Fibroblast of peridontal ligament (primary cell): ENCODE measurements around the gene CDC45.

Experiments used
- DNase-seq: peaks from one replicate; pipeline ENCODE4 v3.0.0-alpha.2; 2010; ENCODE audit errors: extremely low read depth

The CDC45 gene

DNA sequence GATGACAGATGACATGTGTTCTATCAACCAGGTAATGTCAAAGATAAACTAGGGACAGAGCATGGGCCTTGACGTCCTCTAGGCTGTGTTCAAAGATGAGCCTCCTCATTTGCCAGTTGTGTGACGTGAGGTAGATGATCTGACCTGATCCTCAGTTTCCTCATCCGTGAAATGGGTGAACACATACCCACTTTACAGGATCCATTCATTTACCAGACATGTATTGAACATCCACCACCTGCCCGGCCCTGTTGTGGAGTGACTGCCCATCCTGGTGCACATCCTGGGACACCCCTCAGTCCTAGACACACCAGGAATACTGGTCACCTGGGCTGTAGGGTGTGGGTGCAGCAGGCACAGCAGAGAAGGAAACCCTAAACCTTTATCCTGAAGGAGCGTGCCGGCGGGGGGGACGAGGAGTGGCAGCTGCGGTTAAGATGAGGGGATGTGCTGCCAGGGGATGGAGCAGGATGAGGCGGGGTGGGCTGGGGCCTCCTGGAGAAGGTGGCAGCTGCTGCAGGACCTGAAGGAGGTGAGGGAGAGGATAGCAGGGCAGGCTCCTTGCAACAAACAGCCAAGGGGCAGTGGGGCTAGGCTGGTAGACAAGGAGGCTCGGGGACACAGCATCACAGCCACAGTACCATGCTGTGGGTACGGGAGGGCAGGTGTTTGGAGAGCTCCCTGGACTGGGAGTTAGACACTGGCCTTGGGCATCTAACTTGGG lies 36.1 kb downstream of the CDC45 start:
- no peak for DNase-seq

DNA sequence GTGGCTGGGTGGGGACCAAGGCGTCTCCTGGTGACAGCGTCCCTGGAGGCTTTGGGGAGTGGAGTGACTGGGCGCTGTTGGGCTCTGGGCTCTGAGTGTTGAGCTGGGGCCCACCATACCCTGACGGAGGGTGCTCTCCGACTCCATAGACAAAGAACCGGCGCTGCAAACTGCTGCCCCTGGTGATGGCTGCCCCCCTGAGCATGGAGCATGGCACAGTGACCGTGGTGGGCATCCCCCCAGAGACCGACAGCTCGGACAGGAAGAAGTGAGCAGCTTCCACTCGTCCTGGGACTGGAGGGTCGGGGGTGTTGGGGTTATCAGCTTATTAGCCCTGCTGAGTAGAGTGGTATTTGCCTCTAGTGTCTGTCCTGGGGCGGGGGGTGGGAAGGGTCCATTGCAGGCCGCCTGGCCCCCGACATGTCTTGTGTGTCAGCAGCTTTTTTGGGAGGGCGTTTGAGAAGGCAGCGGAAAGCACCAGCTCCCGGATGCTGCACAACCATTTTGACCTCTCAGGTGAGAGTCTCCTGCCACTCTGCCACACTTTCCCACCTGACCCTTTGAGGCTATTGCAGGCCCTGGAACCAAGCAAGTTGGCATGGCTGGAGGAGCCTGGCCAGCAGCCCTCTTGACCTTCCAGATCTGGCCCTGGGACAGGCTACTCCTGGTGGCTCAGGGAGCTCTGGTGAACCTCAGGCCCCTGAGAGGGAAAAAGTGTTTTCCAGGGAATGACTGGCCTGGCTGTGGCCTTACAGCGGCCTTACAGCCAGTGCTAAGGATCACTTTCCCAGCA lies 36.9 kb downstream of the CDC45 start:
- no peak for DNase-seq

DNA sequence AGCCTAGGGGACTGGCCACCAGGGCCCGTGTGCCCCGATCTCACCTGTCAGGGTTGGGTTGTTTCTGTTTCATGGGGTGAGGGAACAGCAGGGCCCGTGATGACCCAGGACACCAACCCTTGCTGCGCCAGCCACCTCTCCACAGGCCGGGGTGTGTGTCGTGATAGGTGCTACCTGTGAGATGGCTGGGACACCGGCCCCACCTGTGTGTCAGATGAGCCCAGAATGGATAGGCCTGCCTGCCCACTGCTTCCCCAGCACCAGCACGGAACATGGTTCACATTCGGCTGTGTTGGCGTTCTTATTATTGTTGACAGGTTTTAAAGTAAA lies 37.4 kb downstream of the CDC45 start:
- no peak for DNase-seq

DNA sequence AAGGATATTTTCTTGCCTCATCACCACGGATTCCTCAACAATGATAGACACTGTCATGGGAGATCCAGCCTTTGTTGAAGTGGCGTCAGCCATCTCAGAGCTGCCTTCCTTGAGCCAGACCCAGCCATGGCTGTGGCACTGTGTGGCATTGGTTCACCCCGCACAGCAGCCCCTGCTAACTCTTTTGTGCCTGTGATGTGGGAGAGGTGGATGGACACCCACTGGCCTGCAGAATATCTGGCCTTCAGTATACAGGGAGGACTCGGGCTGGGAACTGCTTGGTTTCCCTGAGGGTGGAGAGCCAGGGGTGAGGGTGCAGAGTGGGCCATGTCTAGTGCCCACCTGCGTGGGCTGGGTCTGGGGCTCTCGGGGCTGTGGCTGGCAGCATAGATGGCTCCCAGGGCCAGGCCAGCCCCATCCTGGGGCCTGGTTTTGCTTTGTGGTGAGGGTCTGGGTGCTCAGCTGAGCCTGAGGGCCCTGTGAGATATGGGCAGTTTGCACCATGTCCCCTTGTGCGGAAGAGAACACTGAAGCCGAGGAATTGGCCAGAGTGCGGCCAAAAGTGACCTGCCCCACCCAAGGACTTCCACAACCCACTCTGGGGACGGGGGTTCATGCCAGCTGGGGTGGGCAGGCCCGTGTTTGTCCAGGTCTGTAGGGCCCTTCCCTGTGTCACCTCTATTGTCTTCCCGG lies 38.3 kb downstream of the CDC45 start:
- no peak for DNase-seq

DNA sequence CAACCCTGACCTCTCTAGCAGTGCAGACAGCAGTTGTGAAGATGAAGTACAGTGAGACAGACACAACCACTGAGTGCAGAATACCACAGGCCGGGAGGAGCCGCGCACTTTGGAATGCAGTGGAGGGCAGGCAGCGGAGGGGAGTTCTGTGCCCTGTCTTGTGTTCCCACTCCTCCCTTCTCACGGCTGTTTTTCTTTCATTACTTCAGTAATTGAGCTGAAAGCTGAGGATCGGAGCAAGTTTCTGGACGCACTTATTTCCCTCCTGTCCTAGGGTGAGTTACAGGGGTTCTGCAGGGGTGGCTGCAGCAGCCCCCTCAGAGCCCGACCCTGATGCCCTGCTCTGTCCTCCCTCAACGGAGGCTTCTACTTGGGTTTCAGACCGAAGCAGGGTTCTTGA lies 38.9 kb downstream of the CDC45 start:
- DNase-seq: no peak

DNA sequence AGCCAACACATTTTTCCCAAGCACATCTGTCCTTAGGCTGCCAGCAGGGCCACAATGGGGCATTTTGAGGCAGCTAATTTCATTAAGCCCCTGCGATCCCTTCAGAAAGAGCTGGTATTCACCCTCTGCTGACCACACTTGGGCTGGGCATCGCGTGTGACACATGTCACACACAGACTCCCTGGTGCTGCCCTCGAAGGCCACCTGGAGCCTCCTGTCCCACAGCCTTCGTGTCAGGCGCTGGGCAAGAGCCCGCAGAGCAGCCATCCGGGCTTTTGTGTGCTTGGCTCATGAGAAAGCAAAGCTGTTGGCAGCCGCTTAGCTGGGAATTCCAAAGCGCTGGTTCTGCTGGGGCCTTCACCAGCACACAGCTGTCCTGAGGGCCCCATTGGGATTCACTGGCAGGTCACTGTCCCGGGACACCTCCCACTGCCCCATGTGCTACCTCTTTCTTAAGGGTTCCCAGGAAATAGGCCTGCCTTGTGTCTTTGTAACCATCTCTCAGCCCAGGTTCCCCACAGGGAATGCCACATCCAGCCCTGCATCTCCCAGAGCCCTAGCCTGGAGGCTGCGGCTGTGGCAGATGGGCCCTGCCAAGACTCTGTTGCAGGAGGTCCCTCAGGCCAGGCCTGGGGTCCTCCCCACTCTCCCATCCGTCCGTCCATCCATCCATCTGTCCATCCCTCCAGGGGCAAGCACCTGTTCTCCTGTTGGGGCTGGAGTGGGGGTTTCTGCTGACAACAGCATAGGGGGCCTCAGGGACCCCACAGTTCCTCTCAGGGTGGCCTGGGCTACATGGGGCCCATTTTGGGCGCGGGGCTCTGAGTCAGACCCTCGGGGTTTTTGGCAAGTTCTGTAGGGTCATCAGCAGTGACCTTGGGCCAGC lies 39.6 kb downstream of the CDC45 start:
- no peak for DNase-seq

DNA sequence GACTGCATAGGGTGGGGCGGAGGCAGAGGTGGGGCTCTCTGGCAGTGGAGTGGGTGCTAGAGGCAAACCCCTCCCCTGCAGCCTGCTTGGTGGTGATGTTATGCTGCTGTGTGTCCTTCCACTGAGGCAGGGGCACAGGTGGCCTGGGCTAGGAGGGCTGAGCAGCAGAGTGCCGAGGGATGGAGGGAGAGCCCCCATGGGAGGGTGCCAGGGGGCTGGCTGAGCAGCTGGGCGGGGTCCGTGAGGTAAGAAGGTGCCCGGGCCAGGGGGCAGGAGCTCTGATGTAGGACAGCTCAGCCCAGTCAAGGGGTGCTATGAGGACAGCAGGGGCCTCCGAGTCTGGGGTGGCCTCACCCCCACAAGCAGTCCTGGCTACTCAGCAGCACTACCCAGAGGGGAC lies 40.3 kb downstream of the CDC45 start:
- DNase-seq: no peak

DNA sequence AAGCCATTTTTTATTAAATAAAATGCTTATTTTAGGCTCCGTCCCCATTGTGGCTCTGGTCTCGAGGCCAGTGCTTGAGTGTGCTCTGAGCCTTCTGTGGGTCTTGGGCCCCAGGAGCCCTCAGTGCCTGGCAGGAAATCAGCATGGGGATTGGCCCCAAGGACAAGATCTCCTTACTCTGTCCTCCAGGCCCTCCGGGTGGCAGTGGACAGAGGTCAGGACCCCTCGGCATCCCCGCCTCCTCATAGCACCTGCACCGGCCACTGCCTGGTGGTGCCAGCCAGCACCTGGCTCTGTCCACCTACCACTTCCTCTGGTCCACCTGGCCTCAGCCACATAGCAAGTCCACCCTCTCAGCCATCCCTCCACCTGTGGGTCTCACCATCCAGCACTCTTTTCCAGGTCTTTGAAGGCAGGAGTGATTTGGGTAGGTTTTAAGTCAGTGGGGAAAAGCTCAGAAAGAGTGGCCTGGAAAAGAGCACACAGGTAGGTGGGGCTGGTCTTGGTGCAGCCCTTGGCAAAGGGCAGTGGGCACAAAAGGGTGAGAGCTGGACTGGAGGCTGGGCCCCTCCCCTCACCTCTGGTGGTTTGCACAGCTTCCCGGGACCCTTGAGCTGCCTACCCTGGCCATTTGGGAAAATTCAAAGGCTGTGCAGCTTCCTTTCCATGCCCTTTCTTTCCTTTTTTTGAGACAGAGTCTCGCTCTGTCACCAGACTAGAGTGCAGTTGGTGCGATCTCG lies 41.0 kb downstream of the CDC45 start:
- no peak for DNase-seq

DNA sequence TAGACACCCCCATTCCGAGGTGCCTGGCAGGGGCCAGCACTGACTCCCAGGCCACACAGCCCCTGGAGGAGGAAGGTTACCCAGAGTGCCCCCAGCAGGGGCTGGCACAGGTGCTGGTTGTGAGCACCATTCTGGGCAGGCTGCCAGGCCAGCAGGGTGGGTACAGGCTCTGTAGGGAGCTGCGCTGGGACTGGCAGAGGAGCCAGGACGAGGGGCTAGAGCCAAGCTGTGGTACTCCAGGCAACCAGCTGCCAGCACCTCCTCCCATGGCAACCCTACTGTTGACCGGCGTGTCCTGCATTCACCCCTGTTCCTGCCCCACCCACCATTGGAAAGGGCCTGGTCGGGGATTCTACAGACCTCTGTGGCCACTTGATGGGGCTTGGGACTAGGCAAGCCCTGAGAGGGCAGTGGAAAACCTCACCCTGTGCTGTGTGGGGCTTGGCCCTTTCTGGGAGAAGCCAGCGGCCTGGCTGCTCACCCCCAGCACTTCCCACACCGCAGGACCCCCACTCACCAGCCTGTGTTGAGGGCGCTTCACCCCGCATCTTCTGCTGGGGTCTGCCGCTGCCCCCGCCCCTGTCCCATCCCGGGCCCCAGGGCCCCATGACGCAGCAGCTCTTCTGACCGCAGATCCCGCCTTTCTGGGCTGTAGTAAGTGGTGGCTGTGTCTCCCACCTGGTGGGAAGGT lies 42.6 kb downstream of the CDC45 start:
- DNase-seq: no peak

DNA sequence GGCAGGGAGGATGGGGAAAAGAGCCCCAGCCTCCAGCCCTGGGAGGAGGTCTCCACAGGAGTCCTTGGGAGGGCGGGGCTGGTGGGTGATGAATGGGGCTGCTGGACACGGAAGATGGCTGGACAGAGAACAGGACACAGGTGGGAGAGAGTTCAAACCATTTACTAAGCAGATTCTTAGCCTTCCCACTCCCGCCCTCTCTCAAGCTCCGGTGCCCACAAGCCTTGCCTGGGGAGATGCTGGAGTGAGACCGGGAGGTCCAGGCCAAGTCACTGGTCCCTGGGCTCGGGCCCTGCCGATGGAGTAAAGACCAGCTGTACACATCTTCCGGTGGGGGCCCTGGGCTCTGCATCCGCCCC lies 43.1 kb downstream of the CDC45 start:
- DNase-seq: no peak

DNA sequence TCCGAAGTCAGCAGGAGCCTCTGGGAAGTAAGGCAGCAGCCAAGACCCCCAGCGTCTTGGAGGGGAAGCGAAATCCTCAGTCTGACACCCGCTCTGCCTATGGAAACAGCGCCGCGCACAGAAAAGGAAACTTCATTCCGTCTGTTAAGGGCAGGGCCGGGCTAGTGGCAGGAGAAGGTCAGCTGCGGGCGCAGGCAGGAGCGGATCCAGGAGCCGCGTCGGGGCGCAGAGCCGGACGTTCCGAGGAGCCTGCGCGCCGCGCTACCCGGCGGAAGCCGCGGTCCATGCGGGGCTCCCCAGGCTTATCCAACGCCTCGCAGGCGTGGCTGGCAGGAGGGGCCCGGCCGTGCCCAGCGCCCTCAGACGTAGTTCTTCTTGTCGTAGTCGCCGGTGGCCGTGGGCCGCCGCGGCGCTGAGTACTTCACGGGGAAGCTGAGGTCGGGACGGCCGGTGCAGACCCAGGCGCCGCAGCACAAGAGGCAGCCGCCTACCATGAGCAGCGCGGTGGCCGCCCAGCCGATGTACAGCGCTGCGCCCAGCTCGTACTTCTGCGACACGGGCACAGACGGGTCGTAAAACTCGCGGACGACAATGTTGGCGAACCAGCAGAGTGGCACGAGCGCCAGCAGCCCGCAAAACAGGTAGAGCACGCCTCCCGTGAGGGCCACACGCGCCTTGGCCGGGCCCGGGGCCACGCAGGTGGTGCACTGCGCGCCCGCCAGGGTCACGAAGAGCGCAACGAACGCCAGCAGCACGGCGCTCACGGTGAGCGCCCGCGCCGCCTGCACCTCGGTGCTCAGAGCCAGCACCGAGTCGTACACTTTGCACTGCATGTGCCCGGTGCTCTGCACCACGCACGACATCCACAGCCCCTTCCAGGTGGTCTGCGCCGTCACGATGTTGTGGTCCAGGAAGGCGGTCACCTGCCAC lies 43.8 kb downstream of the CDC45 start:
- DNase-seq: peak; percentile 11

DNA sequence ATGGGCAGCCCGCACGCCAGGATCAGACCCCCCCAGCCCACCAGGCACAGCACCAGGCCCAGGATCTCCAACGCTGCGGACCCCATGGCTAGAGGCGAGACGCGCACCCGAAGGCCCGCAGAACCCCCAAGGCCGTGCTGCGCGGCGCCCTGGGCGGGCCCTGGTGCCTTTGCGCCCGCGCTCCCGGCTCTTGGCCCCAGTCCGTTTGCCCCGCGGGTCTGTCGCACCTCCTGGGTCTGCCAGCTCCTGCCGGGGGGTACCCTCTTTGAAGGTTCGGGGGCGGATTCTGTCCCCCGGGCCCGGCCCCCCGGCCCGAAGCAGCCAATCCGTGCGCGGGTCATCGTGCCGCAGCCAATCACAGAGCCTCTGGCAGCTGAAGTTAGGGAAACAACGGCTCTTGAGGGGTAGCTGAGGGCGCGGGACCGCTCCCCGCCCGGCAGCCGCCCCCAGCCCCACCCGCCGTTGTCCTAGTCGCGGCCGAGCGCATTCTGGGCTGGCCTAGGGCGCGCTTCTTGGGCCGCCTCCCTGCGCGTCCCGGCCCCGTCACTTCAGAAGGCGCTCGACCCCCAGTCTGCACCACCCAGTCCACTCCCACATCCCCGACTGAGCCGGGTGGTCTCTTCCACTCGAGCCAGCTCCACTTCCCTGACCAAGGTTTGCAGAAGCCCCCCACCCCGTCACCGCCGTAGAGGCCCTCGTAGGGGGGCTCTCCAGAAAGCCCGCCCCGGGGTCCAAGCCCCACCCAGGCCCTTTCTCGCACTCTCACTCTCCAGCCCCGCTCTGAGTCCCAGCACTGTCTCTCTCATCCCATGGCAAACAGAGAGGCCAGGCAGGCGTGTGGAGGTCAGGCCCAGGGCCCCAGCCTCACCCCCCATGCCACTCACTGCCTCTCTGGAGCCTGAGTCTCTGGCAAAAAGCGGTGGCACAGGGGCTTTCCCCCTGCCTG lies 44.7 kb downstream of the CDC45 start, which contains the start of gene CLDN5:
CLDN5 (minus strand) TSS at position 241 of the 946 bp plus-strand sequence; CDS start at position 86, 155 bp downstream.
- DNase-seq: no peak

DNA sequence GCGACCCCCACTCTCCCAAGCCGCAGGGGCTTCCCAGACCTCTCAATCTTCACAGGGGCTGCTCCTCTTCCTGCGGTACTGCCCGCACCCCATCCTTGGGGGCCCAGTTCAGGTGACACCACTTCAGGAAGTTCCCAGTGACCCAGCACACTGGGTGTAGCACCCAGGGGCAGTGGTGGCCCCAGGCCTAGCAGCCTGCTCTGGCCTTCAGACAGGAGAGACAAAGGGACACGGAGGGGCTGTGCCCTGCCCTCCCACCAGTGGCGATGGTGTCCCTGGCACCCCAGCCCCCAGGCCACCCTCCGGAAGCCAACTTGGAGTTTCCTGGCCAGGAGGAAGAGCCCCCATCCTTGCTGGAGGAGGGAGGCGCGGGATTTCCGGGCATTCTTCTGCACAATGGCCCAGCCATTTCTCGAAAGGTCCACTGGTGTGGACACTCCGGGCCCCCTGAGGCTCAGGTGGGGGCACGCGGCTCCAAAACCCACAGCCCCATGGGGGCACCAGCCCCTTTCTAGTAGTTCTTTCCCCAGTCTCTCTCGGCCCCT lies 45.5 kb downstream of the CDC45 start:
- DNase-seq: no peak

DNA sequence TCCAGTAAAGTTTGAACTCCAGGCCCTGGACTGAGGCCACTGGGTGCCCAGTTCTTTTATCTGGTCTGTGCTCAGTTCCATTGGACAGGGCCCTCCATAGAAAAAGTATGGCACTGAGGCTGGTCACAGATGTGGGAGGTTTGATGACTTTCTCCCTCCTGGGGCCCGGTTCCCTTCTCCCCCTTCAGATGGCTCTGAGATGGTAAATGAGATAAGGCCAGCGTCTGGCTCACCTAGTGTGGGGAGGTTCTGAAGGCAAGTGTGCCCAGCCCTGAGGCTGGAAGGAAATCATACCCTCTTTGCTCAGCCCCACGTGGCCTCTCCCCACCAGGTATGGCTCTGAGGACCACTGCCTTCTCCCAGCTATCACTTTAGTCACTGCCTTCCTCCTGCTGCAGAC lies 45.9 kb downstream of the CDC45 start:
- DNase-seq: no peak

DNA sequence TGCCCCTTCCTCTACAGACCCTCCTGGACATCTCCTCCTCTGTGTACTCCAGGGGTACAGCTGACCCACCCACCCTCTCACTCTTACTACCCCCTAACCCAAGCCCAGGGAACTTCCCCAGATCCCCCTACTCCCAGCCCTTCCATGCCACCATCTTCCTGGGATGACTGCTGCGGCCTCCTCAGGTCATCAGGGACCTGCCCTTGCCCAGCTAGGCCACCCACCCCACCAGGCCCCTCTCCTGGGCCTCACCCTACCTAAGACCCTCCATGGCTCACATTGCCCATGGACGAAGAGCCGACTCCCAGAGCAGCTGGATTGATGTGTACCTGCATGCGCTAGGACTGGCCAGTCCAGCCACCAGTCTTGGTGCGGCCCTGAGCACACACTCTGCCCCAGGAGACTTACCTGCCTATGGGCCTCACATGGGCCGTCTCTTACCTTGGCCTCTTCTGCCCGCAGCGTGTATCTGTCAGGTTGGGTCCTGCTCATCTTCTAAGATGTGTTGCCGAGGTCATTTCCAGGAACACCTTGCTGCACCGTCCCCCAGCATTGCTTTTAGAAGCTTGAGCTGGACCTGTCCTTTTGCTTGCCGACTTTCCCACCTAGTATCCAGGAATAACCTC lies 46.5 kb downstream of the CDC45 start:
- no peak for DNase-seq

DNA sequence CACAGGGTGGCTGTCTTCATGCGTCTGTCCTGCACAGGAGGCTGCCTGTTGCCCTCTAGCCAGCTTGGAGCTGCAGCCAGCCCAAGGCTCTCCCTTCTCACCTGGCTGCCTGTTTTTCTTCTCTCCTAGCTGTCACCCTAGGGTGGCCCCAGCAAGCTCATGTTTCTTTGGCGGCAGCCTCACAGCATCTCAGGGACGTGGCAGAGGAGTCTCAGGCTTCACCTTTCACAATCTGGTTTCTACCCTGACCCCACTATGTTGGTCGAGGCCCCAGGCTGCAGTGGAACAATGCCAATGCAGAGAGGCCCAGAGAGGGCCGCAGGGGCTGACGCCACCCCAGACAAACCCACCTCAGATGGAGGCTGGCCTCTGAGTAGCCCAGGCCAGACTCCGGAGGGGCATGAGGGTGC lies 47.0 kb downstream of the CDC45 start:
- DNase-seq: no peak

DNA sequence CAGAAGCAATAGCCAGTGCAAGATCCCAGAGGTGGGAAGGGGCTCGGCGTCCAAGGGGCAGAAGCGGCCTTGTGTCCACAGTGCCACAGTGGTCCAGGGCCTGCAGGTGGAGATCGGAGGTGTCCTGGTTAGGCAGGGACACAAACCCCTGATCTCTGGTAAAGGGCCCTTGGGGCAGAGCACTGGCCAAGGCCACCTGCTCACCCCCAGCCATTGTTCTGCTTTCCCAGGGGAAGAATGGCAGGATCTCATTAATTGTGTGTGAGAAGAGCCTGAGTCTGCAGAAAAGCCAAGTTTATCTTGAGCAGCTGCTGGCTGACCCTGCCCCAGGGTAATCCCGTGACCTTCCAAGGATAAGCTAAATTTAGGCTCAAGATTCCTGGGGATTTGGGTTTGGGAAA lies 47.6 kb downstream of the CDC45 start:
- DNase-seq: no peak
